ENCODE data around the gene RNU2-1. TPM values are rescaled to one million over a fixed set of nuclear protein-coding genes. Genes with fewer than 3 reads are reported as not detected.

RNU2-1 gene
- total and polyA plus RNA-seq, 2 donors (not counting 1 experiment from before 2014, with no cell fraction given), result not detected

DNA sequence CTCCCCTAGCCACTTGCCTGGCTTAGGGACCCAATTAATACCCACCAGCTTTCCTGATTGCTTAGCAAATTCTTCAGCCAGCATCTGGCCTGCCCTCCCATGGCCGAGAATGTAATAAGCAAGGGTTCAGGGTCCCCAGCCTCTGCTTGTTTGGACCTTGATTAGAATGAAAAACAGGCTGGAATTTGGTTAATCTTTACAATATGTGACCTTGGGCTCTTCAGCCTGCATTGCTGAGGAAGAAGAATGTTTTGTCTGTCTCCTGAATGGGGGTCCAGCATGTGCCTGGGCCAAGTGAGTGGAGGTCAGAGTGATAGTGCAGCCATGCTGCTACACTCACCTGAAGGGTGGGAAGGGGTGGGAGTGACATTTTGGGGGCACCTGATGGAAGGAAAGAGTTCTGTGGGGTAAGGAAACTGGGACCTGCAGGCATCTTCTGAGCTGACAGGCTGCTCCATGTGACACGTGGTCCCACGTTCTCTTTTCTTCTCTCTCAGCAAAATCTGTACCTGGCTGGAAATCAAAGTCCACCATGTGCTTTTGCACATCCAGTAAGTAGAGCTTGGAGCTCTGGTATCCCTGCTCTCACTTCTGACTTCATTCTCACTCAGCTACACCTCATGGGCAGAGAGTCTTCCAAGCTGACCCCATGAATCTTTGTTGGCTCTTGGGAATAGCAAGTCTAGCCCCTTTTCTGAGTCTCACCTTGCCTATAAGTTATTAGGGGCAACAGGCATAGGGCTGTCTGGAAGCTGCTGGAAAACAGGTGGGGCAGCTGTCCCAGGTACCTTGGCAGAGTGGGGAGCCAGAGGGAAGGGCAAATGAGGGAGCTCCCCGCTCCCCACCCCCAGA lies 16.8 kb downstream of the RNU2-1 start:
- H3K9ac ChIP-seq (ENCODE audit: insufficient read depth, low read length), result no peak overlapping the region
- H3K9me3 ChIP-seq (ENCODE audit: control insufficient read depth, insufficient read depth, low read depth, low read length), result no peaks in the 10 kb centered on the region
- H3K27ac ChIP-seq (ENCODE audit: insufficient read depth, low read length), result no peak overlapping the region
- no peak for DNase-seq (ENCODE audit: low read depth in 2 of 2)
- no peaks in the 10 kb centered on the region for H3K79me2 ChIP-seq (ENCODE audit: control insufficient read depth, insufficient read depth, low read length)
- no peak overlapping the region for H2AFZ ChIP-seq (ENCODE audit: low read length)
- H3K4me3 ChIP-seq (replicated peaks in 1 of 4; ENCODE audit: control extremely low read depth in 1 of 4, insufficient read depth in 1 of 4, low read depth in 3 of 4, low read length in 4 of 4), result no peak overlapping the region
- H3K36me3 ChIP-seq (ENCODE audit: control insufficient read depth, insufficient read depth, low read length), result peaks cover 11% of the 10 kb centered on the region
- peaks cover 6% of the 10 kb centered on the region for H3K4me1 ChIP-seq (ENCODE audit: control insufficient read depth, extremely low read depth, insufficient read depth, low read length)
- H3K27me3 ChIP-seq (ENCODE audit: control insufficient read depth, insufficient read depth, low read length), result no peaks in the 10 kb centered on the region
- no peaks in the 10 kb centered on the region for H4K20me1 ChIP-seq (ENCODE audit: control insufficient read depth, extremely low read depth, insufficient read depth, low read length)
- no peak overlapping the region for H3K4me2 ChIP-seq (ENCODE audit: extremely low read depth, insufficient read depth, low read length)
- TF ChIP-seq, protein P1, sequence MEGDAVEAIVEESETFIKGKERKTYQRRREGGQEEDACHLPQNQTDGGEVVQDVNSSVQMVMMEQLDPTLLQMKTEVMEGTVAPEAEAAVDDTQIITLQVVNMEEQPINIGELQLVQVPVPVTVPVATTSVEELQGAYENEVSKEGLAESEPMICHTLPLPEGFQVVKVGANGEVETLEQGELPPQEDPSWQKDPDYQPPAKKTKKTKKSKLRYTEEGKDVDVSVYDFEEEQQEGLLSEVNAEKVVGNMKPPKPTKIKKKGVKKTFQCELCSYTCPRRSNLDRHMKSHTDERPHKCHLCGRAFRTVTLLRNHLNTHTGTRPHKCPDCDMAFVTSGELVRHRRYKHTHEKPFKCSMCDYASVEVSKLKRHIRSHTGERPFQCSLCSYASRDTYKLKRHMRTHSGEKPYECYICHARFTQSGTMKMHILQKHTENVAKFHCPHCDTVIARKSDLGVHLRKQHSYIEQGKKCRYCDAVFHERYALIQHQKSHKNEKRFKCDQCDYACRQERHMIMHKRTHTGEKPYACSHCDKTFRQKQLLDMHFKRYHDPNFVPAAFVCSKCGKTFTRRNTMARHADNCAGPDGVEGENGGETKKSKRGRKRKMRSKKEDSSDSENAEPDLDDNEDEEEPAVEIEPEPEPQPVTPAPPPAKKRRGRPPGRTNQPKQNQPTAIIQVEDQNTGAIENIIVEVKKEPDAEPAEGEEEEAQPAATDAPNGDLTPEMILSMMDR (conservative IDR thresholded peaks at IDR 0.05 in 1 of 2, IDR thresholded peaks at IDR 0.05 in 1 of 2; ENCODE audit: low read depth in 1 of 2, low read length in 2 of 2), result no peak
- TF ChIP-seq EZH2 (IDR thresholded peaks at IDR 0.05; ENCODE audit: low read length, missing control alignments), result no peak

DNA sequence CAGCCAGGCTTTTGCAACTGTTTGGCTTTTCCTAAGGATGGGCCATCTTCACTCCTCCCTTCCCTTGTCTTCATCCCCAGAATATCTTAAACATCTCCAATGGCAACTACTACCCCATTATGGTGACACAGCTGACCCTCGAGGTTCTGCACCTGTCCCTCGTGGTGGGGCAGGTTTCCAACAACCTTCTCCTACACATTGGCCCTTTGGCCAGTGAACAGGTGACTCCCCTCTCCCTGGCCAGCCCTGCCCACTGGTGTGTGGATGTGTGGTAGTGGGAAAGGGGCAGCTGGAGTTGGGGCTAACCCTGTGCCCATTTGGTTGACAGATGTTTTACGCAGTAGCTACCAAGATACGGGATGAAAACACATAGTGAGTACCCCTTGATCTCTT lies 17.4 kb downstream of the RNU2-1 start:
- Histone ChIP-seq H2AFZ (ENCODE audit: low read length) (no peak overlapping the region), H3K9me3 (ENCODE audit: control insufficient read depth, insufficient read depth, low read depth, low read length) (no peaks in the 10 kb centered on the region), H3K9ac (ENCODE audit: insufficient read depth, low read length) (no peak overlapping the region), H3K4me2 (ENCODE audit: extremely low read depth, insufficient read depth, low read length) (no peak overlapping the region), H3K4me1 (ENCODE audit: control insufficient read depth, extremely low read depth, insufficient read depth, low read length) (peaks cover 6% of the 10 kb centered on the region), H3K36me3 (ENCODE audit: control insufficient read depth, insufficient read depth, low read length) (peaks cover 11% of the 10 kb centered on the region), H4K20me1 (ENCODE audit: control insufficient read depth, extremely low read depth, insufficient read depth, low read length) (no peaks in the 10 kb centered on the region), H3K27ac (ENCODE audit: insufficient read depth, low read length) (no peak overlapping the region), H3K27me3 (ENCODE audit: control insufficient read depth, insufficient read depth, low read length) (no peaks in the 10 kb centered on the region), H3K79me2 (ENCODE audit: control insufficient read depth, insufficient read depth, low read length) (no peaks in the 10 kb centered on the region), H3K4me3 (replicated peaks in 1 of 4; ENCODE audit: control extremely low read depth in 1 of 4, insufficient read depth in 1 of 4, low read depth in 3 of 4, low read length in 4 of 4) (no peak overlapping the region)
- no peak for TF ChIP-seq EZH2 (IDR thresholded peaks at IDR 0.05; ENCODE audit: low read length, missing control alignments)
- TF ChIP-seq, protein P1 (conservative IDR thresholded peaks at IDR 0.05 in 1 of 2, IDR thresholded peaks at IDR 0.05 in 1 of 2; ENCODE audit: low read depth in 1 of 2, low read length in 2 of 2), result no peak
- DNase-seq (ENCODE audit: low read depth in 2 of 2), result no peak

DNA sequence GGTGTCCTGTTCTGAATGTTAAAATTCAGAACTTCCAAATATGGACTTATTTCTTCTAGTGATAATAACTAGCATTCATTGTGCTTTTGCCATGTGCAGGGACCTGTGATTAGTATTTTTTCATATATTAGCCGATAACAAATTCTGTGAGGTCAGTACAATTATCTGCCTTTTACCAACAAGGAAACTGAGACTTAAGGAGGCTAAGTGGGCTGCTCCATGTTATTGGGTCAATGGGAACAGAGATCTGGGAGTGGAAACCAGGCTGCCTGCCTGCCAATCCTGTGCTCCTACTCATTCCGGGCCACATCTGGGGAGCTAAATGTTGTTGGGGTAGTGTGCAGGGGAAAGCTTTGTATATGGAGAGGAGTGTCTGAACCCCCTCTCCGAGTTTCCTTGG lies 18.4 kb downstream of the RNU2-1 start:
- Histone ChIP-seq H3K27me3 (ENCODE audit: control insufficient read depth, insufficient read depth, low read length) (no peaks in the 10 kb centered on the region), H2AFZ (ENCODE audit: low read length) (no peak overlapping the region), H3K79me2 (ENCODE audit: control insufficient read depth, insufficient read depth, low read length) (no peaks in the 10 kb centered on the region), H3K4me1 (ENCODE audit: control insufficient read depth, extremely low read depth, insufficient read depth, low read length) (peaks cover 6% of the 10 kb centered on the region), H3K27ac (ENCODE audit: insufficient read depth, low read length) (no peak overlapping the region), H3K4me2 (ENCODE audit: extremely low read depth, insufficient read depth, low read length) (no peak overlapping the region), H3K36me3 (ENCODE audit: control insufficient read depth, insufficient read depth, low read length) (peaks cover 11% of the 10 kb centered on the region), H4K20me1 (ENCODE audit: control insufficient read depth, extremely low read depth, insufficient read depth, low read length) (no peaks in the 10 kb centered on the region), H3K4me3 (replicated peaks in 1 of 4; ENCODE audit: control extremely low read depth in 1 of 4, insufficient read depth in 1 of 4, low read depth in 3 of 4, low read length in 4 of 4) (no peak overlapping the region), H3K9me3 (ENCODE audit: control insufficient read depth, insufficient read depth, low read depth, low read length) (no peaks in the 10 kb centered on the region), H3K9ac (ENCODE audit: insufficient read depth, low read length) (no peak overlapping the region)
- DNase-seq (ENCODE audit: low read depth in 2 of 2), result no peak
- TF ChIP-seq EZH2 (IDR thresholded peaks at IDR 0.05; ENCODE audit: low read length, missing control alignments), result no peak
- TF ChIP-seq, protein P1 (conservative IDR thresholded peaks at IDR 0.05 in 1 of 2, IDR thresholded peaks at IDR 0.05 in 1 of 2; ENCODE audit: low read depth in 1 of 2, low read length in 2 of 2), result no peak

Measured in fibroblast of lung (primary cell).